Endothelial cell of umbilical vein (primary cell): ENCODE data around the gene TBX5. TPM values are rescaled to one million over a fixed set of nuclear protein-coding genes. Genes with fewer than 3 reads are reported as not detected.

Experiments
- BruUV-seq: library from RNA; stranded (reverse); fragments of 400-500 nt; replicated peaks from 2 replicates; lab custom pipeline; 2021; lab: Mats Ljungman, UMichigan
- CTCF ChIA-PET: fragments of 300-600, 350-600 bp; sonication (Branson Sonifier 250); formaldehyde crosslinking; loops from one replicate; lab custom pipeline; 2021; ENCODE audit warnings: antibody characterized with exemption, inconsistent platforms; lab: Charles Lee
- POLR2A ChIA-PET: fragments of 300-600, 350-600 bp; sonication (Branson Sonifier 250); formaldehyde crosslinking; loops from one replicate; lab custom pipeline; 2021; ENCODE audit warnings: antibody characterized with exemption, inconsistent platforms; lab: Charles Lee
- DNase-seq: peaks from one replicate; pipeline ENCODE4 v3.0.0-alpha.2; 2011; ENCODE audit warnings: low read depth, low spot score
- FAIRE-seq: peaks from 2 replicates; lab custom pipeline; 2011; peaks lifted over from hg19 to GRCh38; lab: Jason Lieb, UNC
- H2AFZ ChIP-seq: 2 replicates; pipeline ENCODE4 v1.6.0; 2012; ENCODE audit warnings: low read depth, low read length, control low read depth, inconsistent platforms
- H3K27ac ChIP-seq: 2 replicates; pipeline ENCODE4 v1.5.1; 2011; ENCODE audit warnings: low read depth, mild to moderate bottlenecking, control low read depth, low read length, moderate library complexity; ENCODE audit not compliant: insufficient read depth
- H3K27me3 ChIP-seq, 2 experiments: 2 replicates each; pipeline versions ENCODE4 v1.6.0 to v1.6.1; 2011; ENCODE audit warnings: low read length in 2 of 2, mixed read lengths in 1 of 2; ENCODE audit not compliant: control insufficient read depth in 2 of 2, insufficient read depth in 2 of 2
- H3K36me3 ChIP-seq, 2 experiments: 2 replicates in 1 of 2; 3 replicates in 1 of 2; pipeline ENCODE4 v1.5.1; 2011; ENCODE audit warnings: low read length in 2 of 2, mild to moderate bottlenecking in 1 of 2, moderate library complexity in 1 of 2; ENCODE audit not compliant: control insufficient read depth in 2 of 2, insufficient read depth in 2 of 2; ENCODE audit errors: extremely low read depth in 1 of 2
- H3K4me1 ChIP-seq: 3 replicates; pipeline ENCODE4 v1.5.1; 2011; ENCODE audit warnings: mild to moderate bottlenecking, low read length; ENCODE audit not compliant: control insufficient read depth, insufficient read depth; ENCODE audit errors: extremely low read depth
- H3K4me2 ChIP-seq: 2 replicates; pipeline ENCODE4 v1.6.1; 2011; ENCODE audit warnings: low read length, control low read depth, mixed read lengths; ENCODE audit not compliant: insufficient read depth
- H3K4me3 ChIP-seq, 3 experiments: fragments of 200-600 bp in 1 of 3; sonication (generic), shearing (Covaris generic) in 1 of 3; replicated peaks in 1 of 3; 2 replicates each; pipeline ENCODE4 v1.5.1; 2011 to 2016; ENCODE audit warnings: control low read depth in 3 of 3, low read length in 3 of 3, mild to moderate bottlenecking in 2 of 3, inconsistent platforms in 1 of 3, low read depth in 1 of 3, moderate library complexity in 1 of 3; ENCODE audit not compliant: insufficient read depth in 1 of 3
- H3K79me2 ChIP-seq: 2 replicates; pipeline ENCODE4 v1.6.0; 2012; ENCODE audit warnings: low read length, inconsistent platforms; ENCODE audit not compliant: control insufficient read depth, insufficient read depth
- H3K9ac ChIP-seq: replicated peaks from 2 replicates; pipeline ENCODE3; 2011; ENCODE audit warnings: low read length, control low read depth; ENCODE audit not compliant: insufficient read depth; ENCODE audit errors: extremely low read depth
- H3K9me1 ChIP-seq: replicated peaks from 3 replicates; pipeline ENCODE4 v1.6.0; 2011; ENCODE audit warnings: mild to moderate bottlenecking, low read length; ENCODE audit not compliant: control insufficient read depth, insufficient read depth; ENCODE audit errors: extremely low read depth
- H3K9me3 ChIP-seq: replicated peaks from 2 replicates; pipeline ENCODE4 v1.5.1; 2012; ENCODE audit warnings: low read length, inconsistent platforms; ENCODE audit not compliant: control insufficient read depth, insufficient read depth
- H4K20me1 ChIP-seq: replicated peaks from 2 replicates; pipeline ENCODE3; 2011; ENCODE audit warnings: mild to moderate bottlenecking, low read length; ENCODE audit not compliant: control insufficient read depth, insufficient read depth; ENCODE audit errors: extremely low read depth
- EZH2 ChIP-seq: IDR thresholded peaks from 2 replicates; pipeline ENCODE4 v1.6.1; 2012; ENCODE audit warnings: borderline replicate concordance, low read depth, mild to moderate bottlenecking, moderate library complexity, low read length, inconsistent platforms; ENCODE audit not compliant: severe bottlenecking
- FOS ChIP-seq: IDR thresholded peaks from 2 replicates; pipeline ENCODE4 v1.6.1; 2011; ENCODE audit warnings: mild to moderate bottlenecking, low read length, moderate library complexity, borderline replicate concordance; ENCODE audit not compliant: insufficient read depth
- GATA2 ChIP-seq: IDR thresholded peaks from 2 replicates; pipeline ENCODE4 v1.7.0; 2011; ENCODE audit warnings: low read depth, mild to moderate bottlenecking, moderate library complexity, mixed read lengths, low read length; ENCODE audit not compliant: insufficient read length, insufficient read depth
- JUN ChIP-seq: IDR thresholded peaks from 2 replicates; pipeline ENCODE4 v1.6.1; 2011; ENCODE audit warnings: borderline replicate concordance, low read depth; ENCODE audit not compliant: insufficient read length, insufficient read depth
- MYC ChIP-seq: IDR thresholded peaks from one replicate; pipeline ENCODE4 v1.6.1; 2011; ENCODE audit warnings: mild to moderate bottlenecking, low read depth, low read length
- POLR2A ChIP-seq: IDR thresholded peaks from 2 replicates; pipeline ENCODE4 v1.6.1; 2012; ENCODE audit warnings: low read depth, mild to moderate bottlenecking, control low read depth, low read length
- POLR2AphosphoS5 ChIP-seq: IDR thresholded peaks from 2 replicates; pipeline ENCODE4 v1.6.1; 2012; ENCODE audit warnings: low read depth, mild to moderate bottlenecking, control low read depth, low read length, moderate library complexity; ENCODE audit not compliant: insufficient read depth
- dilution Hi-C: fragments of 300-500 bp; cut with MboI; formaldehyde crosslinking; loops from one replicate; pipeline ENCODE4 v1.15.0; 2019; ENCODE audit warnings: low sequenced_read_pairs; ENCODE audit not compliant: extremely low pct_ligation_motif_present
- intact Hi-C: fragments of 100-400 bp; cut with micrococcal nuclease; formaldehyde crosslinking; loops from one replicate; pipeline ENCODE4 v1.10.0; 2022
- polyA plus RNA-seq, 4 experiments: library from polyadenylated mRNA; depleted of rRNA in 3 of 4; stranded (reverse) in 3 of 4; unstranded in 1 of 4; fragments of >200 nt; gene quantifications; 2 replicates each; pipeline versions ENCODE4 v1.2.1 to v1.2.3, GENCODE V29; 2011 to 2012; ENCODE audit warnings: missing spikeins in 1 of 4
- total RNA-seq: library from RNA; stranded (reverse); gene quantifications from 2 replicates; pipeline ENCODE4 v1.2.3, GENCODE V29; 2021
- TF ChIP-seq, protein P1 (sequence below), 2 donors: IDR thresholded peaks; 1 replicate in 1 of 2; 2 replicates in 1 of 2; pipeline ENCODE4 v1.5.1; 2011; ENCODE audit warnings: low read length in 2 of 2, mild to moderate bottlenecking in 2 of 2, moderate library complexity in 2 of 2, control low read depth in 1 of 2, inconsistent platforms in 1 of 2, low read depth in 1 of 2; ENCODE audit not compliant: insufficient read depth in 1 of 2; ENCODE audit errors: extremely low read depth in 1 of 2
- TF ChIP-seq, protein P2 (sequence below): IDR thresholded peaks from 2 replicates; pipeline ENCODE4 v1.6.1; 2011; ENCODE audit not compliant: insufficient read depth, insufficient read length

Gene TBX5
- total and polyA plus RNA-seq, 2 donors (not counting 3 experiments of a cell fraction or from before 2014, with no cell fraction given) = not detected

- POLR2A ChIA-PET = no interaction called here
- TF ChIP-seq FOS (no peak), EZH2 (no peak), POLR2AphosphoS5 (no peak)
- TF ChIP-seq, protein P1, sequence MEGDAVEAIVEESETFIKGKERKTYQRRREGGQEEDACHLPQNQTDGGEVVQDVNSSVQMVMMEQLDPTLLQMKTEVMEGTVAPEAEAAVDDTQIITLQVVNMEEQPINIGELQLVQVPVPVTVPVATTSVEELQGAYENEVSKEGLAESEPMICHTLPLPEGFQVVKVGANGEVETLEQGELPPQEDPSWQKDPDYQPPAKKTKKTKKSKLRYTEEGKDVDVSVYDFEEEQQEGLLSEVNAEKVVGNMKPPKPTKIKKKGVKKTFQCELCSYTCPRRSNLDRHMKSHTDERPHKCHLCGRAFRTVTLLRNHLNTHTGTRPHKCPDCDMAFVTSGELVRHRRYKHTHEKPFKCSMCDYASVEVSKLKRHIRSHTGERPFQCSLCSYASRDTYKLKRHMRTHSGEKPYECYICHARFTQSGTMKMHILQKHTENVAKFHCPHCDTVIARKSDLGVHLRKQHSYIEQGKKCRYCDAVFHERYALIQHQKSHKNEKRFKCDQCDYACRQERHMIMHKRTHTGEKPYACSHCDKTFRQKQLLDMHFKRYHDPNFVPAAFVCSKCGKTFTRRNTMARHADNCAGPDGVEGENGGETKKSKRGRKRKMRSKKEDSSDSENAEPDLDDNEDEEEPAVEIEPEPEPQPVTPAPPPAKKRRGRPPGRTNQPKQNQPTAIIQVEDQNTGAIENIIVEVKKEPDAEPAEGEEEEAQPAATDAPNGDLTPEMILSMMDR (IDR thresholded peaks at IDR 0.05; ENCODE audit: extremely low read depth in 1 of 2, insufficient read depth in 1 of 2, low read depth in 1 of 2, low read length in 2 of 2) = no peak
- Histone ChIP-seq H3K9me1 (no peaks in the 10 kb centered on the region), H3K4me3 (no peak overlapping the region), H3K9me3 (no peaks in the 10 kb centered on the region), H4K20me1 (no peaks in the 10 kb centered on the region), H3K9ac (no peak overlapping the region), H2AFZ (no peak overlapping the region), H3K36me3 (no peaks in the 10 kb centered on the region), H3K27me3 (no peaks in the 10 kb centered on the region), H3K4me1 (no peaks in the 10 kb centered on the region), H3K4me2 (no peak overlapping the region), H3K79me2 (no peaks in the 10 kb centered on the region), H3K27ac (no peak overlapping the region)
- no TSS peak for BruUV-seq
- CTCF ChIA-PET = interaction anchor here (0.6 kb wide), 1 partner anchor 290 kb away, joined by 3 read pairs; no protein-coding TSS in a partner anchor
- dilution Hi-C loops = no loop called here
- DNase-seq (no peak), FAIRE-seq (no peak)
- intact Hi-C loops = no loop called here
Observed at GRCh38 chr12:114371733-114372132, 34.2 kb downstream of the TBX5 start.

- Histone ChIP-seq H3K27me3 (no peaks in the 10 kb centered on the region), H3K27ac (no peak overlapping the region), H2AFZ (no peak overlapping the region), H3K4me3 (no peak overlapping the region), H3K9me1 (no peaks in the 10 kb centered on the region), H3K79me2 (no peaks in the 10 kb centered on the region), H3K9me3 (no peaks in the 10 kb centered on the region), H3K36me3 (no peaks in the 10 kb centered on the region), H3K4me2 (no peak overlapping the region), H3K4me1 (no peaks in the 10 kb centered on the region), H4K20me1 (no peaks in the 10 kb centered on the region), H3K9ac (no peak overlapping the region)
- POLR2A ChIA-PET = no interaction called here
- intact Hi-C loops = no loop called here
- CTCF ChIA-PET = no interaction called here
- BruUV-seq = no TSS peak
- FAIRE-seq (no peak), DNase-seq (no peak)
- dilution Hi-C loops = no loop called here
- TF ChIP-seq GATA2 (no peak), POLR2A (no peak), MYC (no peak), JUN (no peak), POLR2AphosphoS5 (no peak), EZH2 (no peak), FOS (no peak)
- TF ChIP-seq, protein P1 (IDR thresholded peaks at IDR 0.05; ENCODE audit: extremely low read depth in 1 of 2, insufficient read depth in 1 of 2, low read depth in 1 of 2, low read length in 2 of 2) = no peak
- TF ChIP-seq, protein P2, sequence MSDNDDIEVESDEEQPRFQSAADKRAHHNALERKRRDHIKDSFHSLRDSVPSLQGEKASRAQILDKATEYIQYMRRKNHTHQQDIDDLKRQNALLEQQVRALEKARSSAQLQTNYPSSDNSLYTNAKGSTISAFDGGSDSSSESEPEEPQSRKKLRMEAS = no peak
Observed at GRCh38 chr12:114371250-114371649, 34.7 kb downstream of the TBX5 start.
